G401 (cell line): Measurements from ENCODE around the gene LIMA1. TPM values are rescaled to one million over a fixed set of nuclear protein-coding genes. Genes with fewer than 3 reads are reported as not detected.
A peak's percentile ranks its signal among the peaks of the same experiment; 100 is the strongest.
"Not testable (repeated sequence)": the region's sequence is repeated elsewhere in the genome, so short reads cannot be mapped to it uniquely, and the experiment has no call there.

ENCODE experiments used
- DNase-seq: peaks from one replicate; pipeline ENCODE4 v3.0.0-alpha.2; 2015; ENCODE audit warnings: low spot score
- in situ Hi-C: cut with HindIII; loops from 2 replicates; pipeline ENCODE4 v1.10.0; 2016; ENCODE audit warnings: low sequenced_read_pairs, mixed read lengths
- total RNA-seq: library from RNA; depleted of rRNA; stranded (reverse); fragments of >200 nt; shearing (Covaris generic); gene quantifications from 2 replicates; pipeline ENCODE4 v1.2.3, GENCODE V29; 2014

The LIMA1 gene
- total RNA-seq, 1 experiment from 2014 or later = 14.5 TPM

GRCh38 chr12:50224026-50224692 lies 59.2 kb downstream of the LIMA1 start:
- DNase-seq = peak; percentile 30
- in situ Hi-C loops = no loop called here

GRCh38 chr12:50222275-50222783 lies 61.0 kb downstream of the LIMA1 start:
- DNase-seq = peak; percentile 83
- in situ Hi-C loops = no loop called here

- peak; percentile 61 for DNase-seq
- in situ Hi-C loops = no loop called here
These were observed 61.9 kb downstream of the LIMA1 start for GRCh38 chr12:50221228-50222008.

GRCh38 chr12:50220363-50220995 lies 62.8 kb downstream of the LIMA1 start:
- DNase-seq = peak; percentile 46
- in situ Hi-C loops = no loop called here

- no peak for DNase-seq
- in situ Hi-C loops = no loop called here
These were observed 63.8 kb downstream of the LIMA1 start for GRCh38 chr12:50219544-50219943.

- in situ Hi-C loops, DNase-seq: not testable (repeated sequence)
These were observed 64.3 kb downstream of the LIMA1 start for GRCh38 chr12:50219001-50219400.

GRCh38 chr12:50218386-50218785 lies 64.9 kb downstream of the LIMA1 start:
- in situ Hi-C loops = no loop called here
- no peak for DNase-seq

GRCh38 chr12:50217202-50217601 lies 66.1 kb downstream of the LIMA1 start:
- in situ Hi-C loops = no loop called here
- no peak for DNase-seq

GRCh38 chr12:50215033-50215432 lies 68.3 kb downstream of the LIMA1 start:
- in situ Hi-C loops = no loop called here

GRCh38 chr12:50214018-50214417 lies 69.3 kb downstream of the LIMA1 start:
- no peak for DNase-seq
- in situ Hi-C loops = no loop called here

More at GRCh38 chr12:50215033-50215432, 68.3 kb downstream of the LIMA1 start:
- no peak for DNase-seq

GRCh38 chr12:50213439-50213838 lies 69.9 kb downstream of the LIMA1 start:
- no peak for DNase-seq
- in situ Hi-C loops = no loop called here

- in situ Hi-C loops = no loop called here
- DNase-seq = no peak
These were observed 71.3 kb downstream of the LIMA1 start for GRCh38 chr12:50212071-50212467.

GRCh38 chr12:50211392-50212070 lies 71.8 kb downstream of the LIMA1 start:
- no peak for DNase-seq
- in situ Hi-C loops = no loop called here

- no peak for DNase-seq
- in situ Hi-C loops = no loop called here
These were observed 75.9 kb downstream of the LIMA1 start for GRCh38 chr12:50207424-50207823.

- in situ Hi-C loops = no loop called here
- DNase-seq = no peak
These were observed 77.7 kb downstream of the LIMA1 start for GRCh38 chr12:50205648-50206047.

- in situ Hi-C loops = no loop called here
- DNase-seq = no peak
These were observed 79.6 kb downstream of the LIMA1 start for GRCh38 chr12:50203691-50204090.

GRCh38 chr12:50201987-50202521 lies 81.3 kb downstream of the LIMA1 start:
- no peak for DNase-seq
- in situ Hi-C loops = no loop called here

GRCh38 chr12:50200552-50201273 lies 82.6 kb downstream of the LIMA1 start:
- in situ Hi-C loops = no loop called here
- DNase-seq = peak; percentile 59

- DNase-seq = no peak
- in situ Hi-C loops = no loop called here
These were observed 84.5 kb downstream of the LIMA1 start for GRCh38 chr12:50198829-50199228.
